Neural cell (in vitro differentiated cells): Measurements from ENCODE around the gene ACP1.
A peak's percentile ranks its signal among the peaks of the same experiment; 100 is the strongest.

Experiments used
- CTCF ChIP-seq: fragments of 450-650 bp; IDR thresholded peaks from 2 replicates; pipeline ENCODE4 v1.5.1; 2014; ENCODE audit warnings: antibody characterized with exemption, mild to moderate bottlenecking, moderate library complexity; ENCODE audit not compliant: poor library complexity, severe bottlenecking
- EP300 ChIP-seq: fragments of 450-650 bp; conservative IDR thresholded peaks from 2 replicates; pipeline ENCODE4 v1.6.1; 2014; ENCODE audit warnings: antibody characterized with exemption, mild to moderate bottlenecking, moderate library complexity; ENCODE audit not compliant: poor library complexity, severe bottlenecking
- EZH2 ChIP-seq: fragments of 200-600, 300-800 bp; shearing (Covaris generic), sonication (generic); IDR thresholded peaks from 2 replicates; pipeline ENCODE4 v1.6.1; 2014; ENCODE audit warnings: antibody characterized with exemption, low read length, borderline replicate concordance, mild to moderate bottlenecking; ENCODE audit not compliant: insufficient read depth, poor library complexity, severe bottlenecking
- MXI1 ChIP-seq: fragments of 450-650 bp; conservative IDR thresholded peaks from 2 replicates; pipeline ENCODE4 v1.6.1; 2014; ENCODE audit warnings: antibody characterized with exemption, mild to moderate bottlenecking; ENCODE audit not compliant: poor library complexity, severe bottlenecking
- POLR2AphosphoS5 ChIP-seq: IDR thresholded peaks from 2 replicates; pipeline ENCODE4 v1.6.1; 2012
- RAD21 ChIP-seq: fragments of 450-650 bp; conservative IDR thresholded peaks from 2 replicates; pipeline ENCODE4 v1.6.1; 2014; ENCODE audit warnings: antibody characterized with exemption, mild to moderate bottlenecking, moderate library complexity
- SMC3 ChIP-seq: fragments of 450-650 bp; conservative IDR thresholded peaks from 2 replicates; pipeline ENCODE4 v1.6.1; 2014; ENCODE audit warnings: antibody characterized with exemption, mild to moderate bottlenecking, moderate library complexity; ENCODE audit not compliant: poor library complexity
- TAF1 ChIP-seq: IDR thresholded peaks from 2 replicates; pipeline ENCODE4 v1.6.1; 2012; ENCODE audit warnings: low read depth
- TF ChIP-seq, protein P1 (sequence below): IDR thresholded peaks from 2 replicates; pipeline ENCODE4 v1.6.1; 2012; ENCODE audit warnings: borderline replicate concordance

DNA sequence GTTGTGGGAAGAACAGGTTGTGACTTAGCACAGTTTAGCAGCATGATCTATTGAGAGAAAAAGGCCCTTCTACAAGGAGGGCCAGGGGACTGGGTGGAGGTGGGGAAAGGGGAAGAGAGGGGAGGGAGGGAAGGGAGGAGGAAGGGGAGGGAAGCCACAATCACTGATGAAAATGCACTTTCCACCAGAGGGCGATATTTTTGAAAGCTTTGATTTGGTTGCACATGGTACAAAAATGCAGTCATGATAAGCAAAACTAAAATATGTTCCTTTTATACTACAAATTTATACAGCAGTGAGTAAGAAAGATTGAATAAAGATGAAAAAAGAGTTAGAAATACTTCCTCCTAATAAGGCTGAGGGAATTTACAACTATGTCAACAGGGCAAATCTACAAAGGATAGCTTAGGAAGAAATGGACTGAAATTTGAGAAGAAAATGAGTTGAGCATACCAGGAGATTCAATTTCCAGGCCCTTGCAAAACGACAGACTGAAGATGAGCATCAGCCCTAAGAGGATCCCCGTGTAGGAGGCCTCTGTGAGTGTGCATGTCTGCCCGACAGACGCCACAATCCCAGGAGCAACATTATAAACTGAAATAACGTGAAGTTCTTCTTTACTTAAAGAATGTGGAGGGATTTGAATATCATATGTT is 18.1 kb upstream of the ACP1 start:
- TF ChIP-seq CTCF = peak; percentile 35
- TF ChIP-seq, protein P1, sequence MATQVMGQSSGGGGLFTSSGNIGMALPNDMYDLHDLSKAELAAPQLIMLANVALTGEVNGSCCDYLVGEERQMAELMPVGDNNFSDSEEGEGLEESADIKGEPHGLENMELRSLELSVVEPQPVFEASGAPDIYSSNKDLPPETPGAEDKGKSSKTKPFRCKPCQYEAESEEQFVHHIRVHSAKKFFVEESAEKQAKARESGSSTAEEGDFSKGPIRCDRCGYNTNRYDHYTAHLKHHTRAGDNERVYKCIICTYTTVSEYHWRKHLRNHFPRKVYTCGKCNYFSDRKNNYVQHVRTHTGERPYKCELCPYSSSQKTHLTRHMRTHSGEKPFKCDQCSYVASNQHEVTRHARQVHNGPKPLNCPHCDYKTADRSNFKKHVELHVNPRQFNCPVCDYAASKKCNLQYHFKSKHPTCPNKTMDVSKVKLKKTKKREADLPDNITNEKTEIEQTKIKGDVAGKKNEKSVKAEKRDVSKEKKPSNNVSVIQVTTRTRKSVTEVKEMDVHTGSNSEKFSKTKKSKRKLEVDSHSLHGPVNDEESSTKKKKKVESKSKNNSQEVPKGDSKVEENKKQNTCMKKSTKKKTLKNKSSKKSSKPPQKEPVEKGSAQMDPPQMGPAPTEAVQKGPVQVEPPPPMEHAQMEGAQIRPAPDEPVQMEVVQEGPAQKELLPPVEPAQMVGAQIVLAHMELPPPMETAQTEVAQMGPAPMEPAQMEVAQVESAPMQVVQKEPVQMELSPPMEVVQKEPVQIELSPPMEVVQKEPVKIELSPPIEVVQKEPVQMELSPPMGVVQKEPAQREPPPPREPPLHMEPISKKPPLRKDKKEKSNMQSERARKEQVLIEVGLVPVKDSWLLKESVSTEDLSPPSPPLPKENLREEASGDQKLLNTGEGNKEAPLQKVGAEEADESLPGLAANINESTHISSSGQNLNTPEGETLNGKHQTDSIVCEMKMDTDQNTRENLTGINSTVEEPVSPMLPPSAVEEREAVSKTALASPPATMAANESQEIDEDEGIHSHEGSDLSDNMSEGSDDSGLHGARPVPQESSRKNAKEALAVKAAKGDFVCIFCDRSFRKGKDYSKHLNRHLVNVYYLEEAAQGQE = no peak
- TF ChIP-seq TAF1 = no peak
- peak; percentile 22 for TF ChIP-seq RAD21
- no peak for TF ChIP-seq EP300
- no peak for TF ChIP-seq POLR2AphosphoS5
- TF ChIP-seq MXI1 = no peak
- TF ChIP-seq EZH2 = no peak
- peak; percentile 41 for TF ChIP-seq SMC3
